Sigmoid colon (tissue), 3 donors: ENCODE data around the gene ALX4.

Experiments used
- POLR2A ChIP-seq, 2 donors: fragments of 450-650 bp; IDR thresholded peaks; one replicate each; pipeline ENCODE4 v1.6.1; 2016; ENCODE audit warnings: antibody characterized with exemption in 2 of 2, mild to moderate bottlenecking in 2 of 2, moderate library complexity in 2 of 2
- TF ChIP-seq, protein P1 (sequence below), 4 experiments: fragments of 450-650 bp in 3 of 4; fragments of 200-600 bp in 1 of 4; IDR thresholded peaks; one replicate each; pipeline ENCODE4 v1.5.1; 2016 to 2019; ENCODE audit warnings: antibody characterized with exemption in 4 of 4, mild to moderate bottlenecking in 3 of 4, moderate library complexity in 2 of 4

DNA sequence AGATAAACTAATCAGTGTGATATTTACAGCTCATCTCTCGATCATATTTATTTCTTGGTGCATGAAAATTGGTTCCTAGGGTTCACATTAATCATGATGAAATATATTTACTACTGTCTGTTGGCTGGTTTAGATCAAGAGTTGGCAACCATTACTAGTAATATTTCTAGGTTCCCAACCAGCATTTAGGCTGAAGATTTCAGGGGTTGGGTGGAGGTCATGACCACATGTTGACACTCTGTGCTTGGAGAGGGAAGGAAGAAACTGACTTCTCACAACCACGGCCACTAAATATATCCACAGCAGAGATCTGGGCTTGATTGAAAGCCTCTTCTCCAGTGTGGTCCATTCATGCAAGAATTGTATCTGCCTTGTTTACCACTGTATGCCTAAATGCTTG is 87.9 kb downstream of the ALX4 start:
- TF ChIP-seq, protein P1, sequence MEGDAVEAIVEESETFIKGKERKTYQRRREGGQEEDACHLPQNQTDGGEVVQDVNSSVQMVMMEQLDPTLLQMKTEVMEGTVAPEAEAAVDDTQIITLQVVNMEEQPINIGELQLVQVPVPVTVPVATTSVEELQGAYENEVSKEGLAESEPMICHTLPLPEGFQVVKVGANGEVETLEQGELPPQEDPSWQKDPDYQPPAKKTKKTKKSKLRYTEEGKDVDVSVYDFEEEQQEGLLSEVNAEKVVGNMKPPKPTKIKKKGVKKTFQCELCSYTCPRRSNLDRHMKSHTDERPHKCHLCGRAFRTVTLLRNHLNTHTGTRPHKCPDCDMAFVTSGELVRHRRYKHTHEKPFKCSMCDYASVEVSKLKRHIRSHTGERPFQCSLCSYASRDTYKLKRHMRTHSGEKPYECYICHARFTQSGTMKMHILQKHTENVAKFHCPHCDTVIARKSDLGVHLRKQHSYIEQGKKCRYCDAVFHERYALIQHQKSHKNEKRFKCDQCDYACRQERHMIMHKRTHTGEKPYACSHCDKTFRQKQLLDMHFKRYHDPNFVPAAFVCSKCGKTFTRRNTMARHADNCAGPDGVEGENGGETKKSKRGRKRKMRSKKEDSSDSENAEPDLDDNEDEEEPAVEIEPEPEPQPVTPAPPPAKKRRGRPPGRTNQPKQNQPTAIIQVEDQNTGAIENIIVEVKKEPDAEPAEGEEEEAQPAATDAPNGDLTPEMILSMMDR (IDR thresholded peaks at IDR 0.05) = no peak
- no peak for TF ChIP-seq POLR2A (IDR thresholded peaks at IDR 0.05)
